SU-DHL-6 (cell line): ENCODE results near the gene FUT6.

ENCODE experiments used
- EZH2phosphoT487 ChIP-seq: fragments of 200-600 bp; sonication (generic), shearing (Covaris generic); conservative IDR thresholded peaks from 2 replicates; pipeline ENCODE4 v1.6.1; 2018; ENCODE audit warnings: mild to moderate bottlenecking, antibody characterized with exemption, low read length, moderate library complexity, mixed read lengths
- TF ChIP-seq, protein P1 (sequence below): fragments of 200-600 bp; sonication (generic); IDR thresholded peaks from one replicate; pipeline ENCODE4 v1.5.1; 2017; ENCODE audit warnings: antibody characterized with exemption, mild to moderate bottlenecking, low read length, moderate library complexity; ENCODE audit not compliant: insufficient read depth, poor library complexity, severe bottlenecking

DNA sequence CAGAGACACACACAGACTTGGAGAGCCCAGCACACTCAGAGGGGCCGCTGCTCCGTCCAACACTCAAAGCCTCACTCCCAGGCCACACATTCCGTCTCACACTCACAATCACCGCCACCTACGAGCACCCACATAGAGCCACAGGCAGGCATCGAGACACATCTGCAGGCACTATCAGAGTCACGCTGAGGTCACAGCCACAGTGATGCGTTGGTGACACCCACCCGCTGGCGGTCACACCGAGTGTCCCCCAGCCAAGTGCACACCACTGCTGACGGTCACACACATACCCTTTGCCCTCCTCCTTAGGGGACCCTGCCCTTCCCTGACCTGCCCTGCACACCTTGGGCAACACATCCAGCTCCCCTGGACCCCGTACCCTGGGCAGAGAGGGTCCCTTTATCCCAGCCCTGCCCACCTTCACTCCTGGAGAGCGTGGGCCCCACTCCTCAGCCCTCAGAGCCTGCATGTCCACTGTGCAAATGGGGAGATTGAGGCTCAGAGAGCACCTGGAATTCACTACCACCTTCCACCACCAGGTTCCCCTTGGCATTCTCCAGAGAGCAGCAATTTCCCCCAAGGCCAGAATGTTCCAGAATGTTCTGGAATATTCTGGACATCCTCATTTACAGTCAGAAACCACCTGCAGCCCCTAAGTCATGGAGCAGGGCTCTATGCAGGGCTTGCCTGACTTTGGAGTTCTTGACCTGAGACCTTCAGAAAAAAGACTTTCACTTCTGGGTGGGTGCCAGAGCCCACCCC, 25.4 kb upstream of the FUT6 start:
- TF ChIP-seq, protein P1, sequence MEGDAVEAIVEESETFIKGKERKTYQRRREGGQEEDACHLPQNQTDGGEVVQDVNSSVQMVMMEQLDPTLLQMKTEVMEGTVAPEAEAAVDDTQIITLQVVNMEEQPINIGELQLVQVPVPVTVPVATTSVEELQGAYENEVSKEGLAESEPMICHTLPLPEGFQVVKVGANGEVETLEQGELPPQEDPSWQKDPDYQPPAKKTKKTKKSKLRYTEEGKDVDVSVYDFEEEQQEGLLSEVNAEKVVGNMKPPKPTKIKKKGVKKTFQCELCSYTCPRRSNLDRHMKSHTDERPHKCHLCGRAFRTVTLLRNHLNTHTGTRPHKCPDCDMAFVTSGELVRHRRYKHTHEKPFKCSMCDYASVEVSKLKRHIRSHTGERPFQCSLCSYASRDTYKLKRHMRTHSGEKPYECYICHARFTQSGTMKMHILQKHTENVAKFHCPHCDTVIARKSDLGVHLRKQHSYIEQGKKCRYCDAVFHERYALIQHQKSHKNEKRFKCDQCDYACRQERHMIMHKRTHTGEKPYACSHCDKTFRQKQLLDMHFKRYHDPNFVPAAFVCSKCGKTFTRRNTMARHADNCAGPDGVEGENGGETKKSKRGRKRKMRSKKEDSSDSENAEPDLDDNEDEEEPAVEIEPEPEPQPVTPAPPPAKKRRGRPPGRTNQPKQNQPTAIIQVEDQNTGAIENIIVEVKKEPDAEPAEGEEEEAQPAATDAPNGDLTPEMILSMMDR: no peak
- TF ChIP-seq EZH2phosphoT487: no peak
